Endometrial microvascular endothelial cells (primary cell): Measurements from ENCODE around the gene FAT1. TPM values are rescaled to one million over a fixed set of nuclear protein-coding genes. Genes with fewer than 3 reads are reported as not detected.

Source experiments
- in situ Hi-C: cut with HindIII; loops from 2 replicates; pipeline ENCODE4 v1.10.0; 2017; ENCODE audit warnings: low sequenced_read_pairs, low pct_unique_long_range_greater_than_20kb; ENCODE audit errors: inconsistent ontology term
- total RNA-seq: library from RNA; depleted of rRNA; stranded (reverse); fragments of >200 nt; gene quantifications from one replicate; pipeline ENCODE4 v1.2.3, GENCODE V29; 2015; ENCODE audit errors: inconsistent ontology term

The FAT1 gene
- total RNA-seq, 1 donor from 2014 or later = 5.7 TPM

DNA sequence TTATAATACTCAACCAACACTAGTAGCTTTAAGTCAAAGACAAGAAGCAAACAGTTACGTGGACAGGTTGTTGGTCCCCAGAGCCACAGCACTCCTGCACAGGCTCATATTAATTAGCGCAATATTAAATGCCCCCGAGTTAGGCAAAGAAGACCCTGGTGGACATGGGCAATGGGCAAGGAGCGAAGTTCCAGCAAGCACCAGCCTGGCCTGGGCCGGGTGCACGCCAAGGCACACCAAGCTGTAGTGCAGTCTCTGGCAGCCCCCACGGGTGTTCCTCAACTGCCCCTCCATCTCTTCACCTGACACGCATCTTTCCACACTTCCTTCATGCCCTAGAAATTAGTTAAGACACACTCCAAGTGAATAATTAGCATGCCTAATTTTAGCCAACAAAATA lies 20.1 kb downstream of the FAT1 start:
- in situ Hi-C loops = no loop called here

DNA sequence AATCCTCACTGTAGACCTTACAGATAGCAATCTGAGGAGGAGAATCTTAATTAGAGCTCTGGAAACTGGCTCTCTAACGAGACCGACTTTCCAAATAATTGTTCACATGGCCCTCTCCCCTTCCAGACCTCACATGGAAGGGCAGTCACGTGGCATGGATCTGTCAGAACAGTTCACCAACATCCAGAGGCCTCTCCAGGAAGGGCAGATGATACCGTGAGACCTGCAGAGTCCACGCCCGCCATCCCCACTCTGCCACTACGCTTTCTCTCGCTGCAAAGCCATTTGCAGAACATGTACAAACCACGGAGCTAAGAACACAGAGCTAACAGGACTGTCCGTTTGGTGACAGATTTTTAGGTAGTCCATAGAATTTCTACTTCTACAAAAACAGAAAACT lies 20.7 kb downstream of the FAT1 start:
- in situ Hi-C loops = no loop called here

DNA sequence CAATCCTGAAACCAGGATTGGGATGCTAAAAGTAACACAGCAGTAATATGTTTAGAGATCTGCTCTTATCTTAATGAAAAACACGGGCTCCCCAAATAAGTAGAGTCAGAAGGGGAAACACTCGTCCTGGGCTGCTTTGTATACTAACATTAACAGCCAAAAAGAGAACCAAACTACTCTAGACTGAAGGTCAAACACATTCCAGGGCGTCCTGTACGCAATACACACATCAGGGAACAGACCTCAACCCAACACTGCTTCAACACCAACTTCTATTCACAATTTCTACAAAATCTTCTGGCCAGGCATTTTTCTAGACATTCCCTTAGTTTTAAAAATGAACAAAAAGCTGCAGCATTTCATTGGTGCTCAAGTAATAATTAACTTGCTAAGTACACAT lies 21.4 kb downstream of the FAT1 start:
- in situ Hi-C loops = no loop called here

DNA sequence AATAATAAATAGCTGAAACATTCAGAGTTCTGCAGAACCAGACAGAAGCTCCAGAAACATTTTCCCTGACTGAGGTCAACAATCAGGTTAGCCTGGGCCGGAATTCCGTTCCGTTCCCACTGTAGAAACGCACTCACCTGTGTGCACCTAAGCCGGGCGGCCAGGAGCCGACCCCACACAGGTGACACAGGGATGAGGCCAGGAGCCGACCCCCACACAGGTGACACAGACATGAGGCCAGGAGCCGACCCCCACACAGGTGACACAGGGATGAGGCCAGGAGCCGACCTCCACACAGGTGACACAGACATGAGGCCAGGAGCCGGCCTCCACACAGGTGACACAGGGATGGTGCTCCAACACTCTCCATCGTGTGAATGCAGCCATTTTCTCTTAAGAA lies 21.9 kb downstream of the FAT1 start:
- in situ Hi-C loops = no loop called here

DNA sequence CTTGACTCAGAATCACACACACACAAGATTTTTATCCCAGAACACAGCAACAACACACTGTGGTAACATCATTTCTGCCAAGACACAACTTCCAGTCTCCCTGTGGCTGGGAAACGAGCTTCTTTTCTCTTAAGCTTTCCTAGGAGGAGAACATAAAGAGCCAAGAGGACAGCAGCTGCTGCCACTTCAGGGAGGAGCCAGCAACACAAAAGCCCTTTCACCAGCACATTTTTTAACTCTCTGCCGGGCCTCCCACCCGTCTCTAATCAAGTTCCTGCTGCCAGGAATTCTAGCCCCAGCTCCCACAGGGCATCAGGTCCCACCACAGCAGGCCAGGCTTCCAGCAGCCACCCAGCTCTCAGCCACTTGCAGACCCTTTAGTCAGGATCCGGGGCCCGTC lies 22.4 kb downstream of the FAT1 start:
- in situ Hi-C loops = no loop called here

DNA sequence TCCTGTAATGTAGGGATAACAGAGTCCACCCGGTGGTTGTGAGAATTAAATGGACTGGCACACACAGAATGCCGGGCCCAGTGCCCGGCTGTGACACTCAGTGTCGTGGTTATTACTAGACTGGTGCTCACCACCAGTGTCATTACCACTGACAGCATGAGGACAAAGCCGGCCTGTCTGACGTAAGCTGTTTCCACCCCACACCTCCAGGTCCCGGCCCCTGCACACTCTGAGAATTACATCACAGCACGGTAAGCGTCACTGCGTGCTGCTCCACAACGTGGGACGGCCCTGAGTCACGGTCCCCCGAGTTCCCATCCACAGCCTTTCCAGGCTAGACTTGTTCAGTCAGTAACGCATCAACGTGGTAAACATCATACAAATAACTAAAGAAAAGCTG lies 22.9 kb downstream of the FAT1 start:
- in situ Hi-C loops = no loop called here

DNA sequence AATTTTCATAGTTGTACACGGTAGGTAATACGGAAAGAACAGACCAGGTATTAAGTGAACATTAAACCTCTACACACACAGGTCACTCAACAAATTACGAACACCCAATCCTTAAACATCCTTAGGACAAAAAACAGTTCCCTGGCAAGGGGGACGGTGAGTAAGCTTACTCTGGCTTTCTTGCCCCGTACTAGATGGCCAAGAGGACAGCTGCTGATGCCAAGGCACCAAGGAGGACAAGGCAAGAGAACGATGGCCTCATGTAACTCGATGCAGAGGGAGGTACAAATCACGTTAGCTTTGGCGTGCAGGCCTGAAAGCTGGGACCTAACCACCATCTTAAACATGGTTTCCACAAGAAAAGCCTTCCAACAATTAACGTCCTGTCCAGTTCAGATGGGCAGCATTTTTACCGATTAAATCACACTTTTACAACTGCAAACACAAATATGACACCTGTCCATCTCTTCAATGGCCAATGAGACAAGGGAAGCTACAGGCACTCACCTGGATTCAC lies 23.7 kb downstream of the FAT1 start:
- in situ Hi-C loops = no loop called here

DNA sequence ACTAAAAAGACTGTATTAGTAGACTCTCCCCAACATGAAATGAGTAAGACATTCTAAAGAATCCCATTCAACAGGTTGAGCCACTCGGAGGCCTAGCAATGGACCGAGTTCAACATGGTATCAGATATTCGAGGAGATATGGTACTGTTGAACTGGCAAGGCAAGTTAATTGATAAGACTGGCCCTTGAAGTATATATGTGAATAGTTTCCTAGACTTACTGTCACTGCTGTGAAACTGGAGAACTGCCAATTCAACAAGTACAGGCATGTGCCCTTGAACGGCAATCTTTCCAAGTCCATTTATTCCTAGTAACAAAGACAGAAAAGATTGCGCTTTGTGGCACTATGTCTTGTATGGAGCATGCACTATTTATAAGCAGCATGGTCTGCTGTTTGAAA lies 24.4 kb downstream of the FAT1 start:
- in situ Hi-C loops = no loop called here

DNA sequence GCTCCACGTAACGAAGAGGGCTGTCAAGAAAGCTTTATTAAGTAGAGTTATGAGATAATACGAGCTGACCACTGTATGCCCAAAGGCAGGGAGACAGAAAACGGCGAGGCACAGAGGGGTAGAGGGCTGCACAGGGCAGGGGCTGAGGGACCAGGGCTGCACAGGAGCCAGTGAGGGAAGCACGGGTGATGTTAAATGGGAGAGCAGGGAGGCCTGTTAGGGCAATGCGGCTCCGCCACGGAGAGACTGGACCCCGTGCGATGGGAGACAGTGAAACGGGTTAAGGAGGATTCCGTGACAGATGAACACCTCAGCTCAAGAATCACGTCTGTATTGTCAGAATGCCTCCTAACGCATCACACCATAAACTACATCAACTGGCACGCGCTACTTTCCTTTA lies 25.1 kb downstream of the FAT1 start:
- in situ Hi-C loops = no loop called here

DNA sequence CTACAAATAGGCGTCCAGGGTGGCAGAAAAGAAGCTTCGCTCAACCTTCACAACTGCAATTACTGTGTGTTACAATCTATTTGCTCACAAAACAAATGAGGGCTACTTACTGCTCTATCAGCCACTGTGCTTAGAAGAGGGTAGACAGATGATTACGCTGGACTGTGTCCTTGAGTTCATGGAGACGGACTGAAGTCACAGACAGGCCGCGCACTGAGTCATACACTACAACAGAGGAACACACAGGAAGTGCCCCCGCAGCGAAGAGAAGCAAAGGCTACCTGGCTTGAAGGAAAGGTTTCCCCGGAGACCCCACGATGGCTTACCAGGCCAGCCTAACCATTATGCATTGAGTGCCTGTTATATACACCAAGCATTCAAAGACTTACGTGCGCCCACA lies 25.6 kb downstream of the FAT1 start:
- in situ Hi-C loops = no loop called here

DNA sequence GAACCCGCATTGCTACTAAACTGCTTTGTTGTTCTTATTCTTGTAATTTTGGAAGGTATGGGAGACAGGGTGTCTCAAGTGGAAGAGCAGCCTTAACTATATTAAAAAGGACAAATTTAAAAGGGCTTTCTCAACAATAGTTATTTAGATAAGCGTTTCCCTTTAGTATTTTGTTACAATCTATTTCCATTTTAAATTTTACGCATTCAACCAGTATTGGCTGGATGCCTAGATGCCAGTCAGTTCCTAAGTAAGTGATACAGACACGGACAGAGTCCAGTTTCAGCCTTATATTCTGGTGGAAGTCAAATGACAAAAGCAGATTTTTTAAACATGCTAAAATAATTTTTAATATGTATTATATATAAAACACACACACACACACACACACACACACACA lies 28.3 kb downstream of the FAT1 start:
- in situ Hi-C loops = no loop called here

DNA sequence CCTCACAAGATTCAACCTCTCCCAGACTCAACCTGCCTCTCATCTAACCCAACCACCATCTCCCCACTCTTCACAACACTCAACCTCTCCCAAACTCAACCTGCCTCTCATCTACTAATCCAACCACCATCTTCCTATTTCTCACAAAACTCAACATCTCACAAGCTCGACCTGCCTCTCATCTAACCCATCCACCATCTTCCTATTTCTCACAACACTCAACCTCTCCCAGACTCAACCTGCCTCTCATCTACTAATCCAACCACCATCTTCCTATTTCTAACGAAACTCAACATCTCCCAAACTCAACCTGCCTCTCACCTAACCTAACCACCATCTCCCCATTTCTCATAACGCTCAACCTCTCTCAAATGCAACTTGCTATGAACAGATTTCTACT lies 29.8 kb downstream of the FAT1 start:
- in situ Hi-C loops = no loop called here

DNA sequence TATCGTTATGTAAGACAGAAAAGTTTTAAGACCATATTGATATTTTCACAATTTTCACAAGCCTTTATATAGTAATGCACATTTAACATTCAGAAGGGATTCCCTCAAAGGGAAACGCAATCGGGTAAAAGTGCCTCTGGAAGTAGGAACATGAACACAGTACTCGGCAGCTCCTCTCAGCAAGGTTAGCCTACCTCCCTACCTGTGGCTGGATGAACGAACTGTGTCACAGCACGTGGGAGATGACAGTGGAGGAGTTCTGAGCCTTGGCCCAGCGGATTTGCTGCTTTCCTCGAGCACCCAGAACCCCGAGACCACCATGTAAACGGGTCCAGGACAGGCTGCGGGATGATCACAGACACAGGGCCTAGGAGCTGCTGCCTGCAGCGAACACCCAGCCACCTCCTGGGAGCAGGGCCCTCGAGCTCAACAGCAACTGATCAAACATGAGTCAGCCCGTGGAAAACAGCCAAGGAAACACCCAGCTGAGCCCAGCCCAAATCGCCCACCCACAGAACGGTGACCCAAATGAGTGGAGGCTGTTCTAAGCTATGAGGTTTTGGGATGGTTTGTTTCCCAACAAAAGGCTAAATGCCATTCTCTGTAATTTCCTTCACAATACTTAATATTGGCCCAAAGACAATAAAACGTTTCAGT lies 30.4 kb downstream of the FAT1 start:
- in situ Hi-C loops = no loop called here

DNA sequence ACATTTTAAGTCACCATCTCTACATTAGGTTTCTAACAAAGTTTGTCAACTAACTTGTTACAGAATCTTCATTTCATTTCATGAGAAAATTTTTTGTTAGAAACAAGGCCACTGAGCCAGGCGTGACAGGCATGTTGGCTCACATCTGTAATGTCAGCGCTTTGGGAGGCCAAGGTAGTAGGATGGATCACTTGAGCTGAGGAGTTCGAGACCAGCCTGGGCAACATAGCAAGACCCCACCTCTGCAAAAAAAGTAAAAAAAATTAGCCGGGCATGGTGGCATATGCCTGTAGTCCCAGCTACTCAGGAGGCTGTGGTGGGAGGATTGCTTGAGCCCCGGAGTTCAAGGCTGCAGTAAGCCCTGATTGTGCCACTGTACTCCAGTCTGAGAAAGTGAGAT lies 32.3 kb downstream of the FAT1 start:
- in situ Hi-C loops = no loop called here

DNA sequence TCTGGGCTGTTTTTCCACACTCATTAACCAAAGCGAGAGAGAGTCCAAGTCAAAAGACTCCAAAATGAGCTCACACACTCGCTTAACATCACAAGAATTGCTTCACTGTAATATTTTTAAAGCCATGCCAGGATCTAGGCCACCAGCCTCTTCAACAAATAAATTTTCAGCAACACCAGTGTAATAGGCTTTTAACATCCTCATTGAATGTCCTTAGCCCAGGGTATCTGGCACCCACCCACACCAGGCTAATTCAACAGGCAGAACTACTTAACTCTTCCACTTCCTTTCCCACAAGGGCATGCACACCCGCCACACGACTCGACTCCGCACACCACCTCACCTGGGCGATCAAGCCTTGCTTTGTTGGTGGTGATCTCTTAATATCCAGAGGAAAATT lies 34.2 kb downstream of the FAT1 start:
- in situ Hi-C loops = no loop called here

DNA sequence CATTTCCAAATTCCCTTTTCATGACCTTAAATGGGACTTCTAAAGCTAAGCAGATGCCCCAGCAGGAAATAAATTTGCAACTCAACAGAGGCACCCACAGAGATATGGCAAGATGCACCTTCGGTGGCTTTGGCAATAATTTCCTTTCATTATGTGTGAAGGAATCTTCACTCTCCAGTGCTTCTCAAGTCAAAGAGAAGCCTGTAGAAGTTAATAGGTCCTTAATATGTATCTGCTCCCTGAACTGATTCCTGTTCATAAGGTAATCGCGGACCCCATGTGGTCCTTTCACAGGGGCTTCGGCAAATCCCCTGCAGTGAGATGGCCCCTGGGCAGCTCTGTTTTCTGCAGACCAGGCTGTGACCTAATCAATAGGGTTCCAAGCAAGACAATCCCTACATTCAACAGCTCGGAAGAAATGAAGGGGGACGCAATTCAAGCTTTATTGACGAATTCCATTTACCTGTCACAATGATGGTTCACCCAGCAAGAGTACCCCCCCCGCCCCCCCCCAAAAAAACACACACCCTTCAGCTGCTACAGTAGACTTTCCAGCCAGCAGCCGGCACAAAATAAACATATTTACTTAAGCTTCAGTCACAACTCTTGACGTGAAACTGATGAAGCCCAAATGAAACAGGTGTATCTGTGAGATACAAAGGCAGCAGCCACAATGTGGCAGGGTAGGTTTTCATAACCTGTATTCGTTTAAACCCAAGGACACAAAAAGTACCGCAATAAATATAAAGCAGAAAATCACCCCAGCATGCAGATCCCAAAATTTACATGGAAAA lies 35.3 kb downstream of the FAT1 start:
- in situ Hi-C loops = no loop called here

DNA sequence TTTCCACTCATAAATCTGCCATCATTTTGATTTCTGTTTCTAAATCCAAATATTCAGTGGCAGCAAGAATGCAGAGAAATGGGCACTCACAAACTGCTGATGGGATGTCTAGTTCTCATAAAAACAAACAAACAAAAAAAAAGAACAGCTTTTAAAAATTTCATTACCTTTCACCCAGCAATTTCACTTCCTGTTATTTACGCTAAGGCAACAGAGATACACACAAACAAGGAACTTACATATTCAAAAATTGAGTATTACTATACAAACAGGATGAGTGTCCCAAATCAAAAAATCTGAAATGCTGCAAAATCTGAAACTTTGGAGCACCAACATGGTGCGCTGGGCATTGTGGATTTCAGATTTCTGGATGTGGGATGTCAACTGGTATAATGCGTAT lies 36.4 kb downstream of the FAT1 start:
- in situ Hi-C loops = no loop called here

DNA sequence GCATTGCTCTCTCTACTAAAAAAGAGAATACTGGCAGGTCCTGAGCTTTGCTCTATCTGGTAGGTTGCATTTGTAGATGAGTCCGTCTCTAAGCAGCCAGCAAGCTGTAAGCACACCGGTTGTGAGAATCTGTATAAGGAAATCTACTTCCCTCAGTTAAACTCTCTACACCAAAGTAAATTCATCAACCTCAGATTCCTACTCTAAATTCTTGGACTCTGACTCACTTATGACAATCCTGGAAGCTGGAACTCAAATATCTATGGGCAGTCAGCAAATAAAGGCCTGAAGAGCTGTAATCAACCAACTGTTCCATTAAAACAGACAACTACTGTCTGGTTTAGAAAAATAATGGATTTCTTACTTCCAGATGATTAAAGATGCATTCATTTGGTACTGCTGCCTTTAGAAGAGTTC lies 37.9 kb downstream of the FAT1 start:
- in situ Hi-C loops = no loop called here

DNA sequence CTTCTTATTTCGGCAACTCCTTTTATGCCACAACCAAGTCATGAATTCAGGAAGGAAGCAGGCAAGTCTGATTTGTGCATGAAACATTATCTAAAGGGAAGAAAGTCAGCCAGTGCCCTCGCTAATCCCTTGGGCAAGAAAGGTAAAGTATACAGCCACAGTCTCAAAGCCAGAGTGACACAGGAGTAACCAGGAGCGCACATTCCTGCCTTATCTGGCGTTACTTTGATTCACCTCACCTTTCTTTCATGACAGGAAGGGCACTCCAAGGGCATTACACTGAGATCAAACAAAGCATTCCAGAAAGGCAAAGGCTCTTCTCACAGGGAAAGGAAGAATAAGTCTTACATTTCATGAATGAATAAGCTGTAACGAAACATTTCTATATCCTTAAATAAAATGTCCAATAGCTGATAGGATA lies 38.8 kb downstream of the FAT1 start:
- in situ Hi-C loops = no loop called here

DNA sequence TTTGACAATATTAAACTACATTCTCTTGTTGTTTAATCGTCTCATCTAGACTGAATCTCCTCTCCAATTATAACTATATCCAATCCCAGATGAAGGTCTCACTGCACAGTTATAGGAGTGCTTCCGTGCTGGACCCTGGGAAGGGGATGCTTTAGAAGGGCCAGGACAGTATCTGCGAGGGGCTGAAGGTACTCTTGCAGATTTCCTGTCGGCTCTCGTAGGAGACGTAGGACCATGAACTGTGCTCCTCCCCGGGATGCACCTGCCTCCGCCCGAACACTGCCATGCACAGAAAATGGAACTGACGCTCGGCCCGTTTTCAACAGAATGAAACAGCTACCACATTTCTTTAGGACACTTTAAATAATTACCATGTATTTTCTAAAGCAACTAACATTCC lies 39.4 kb downstream of the FAT1 start:
- in situ Hi-C loops = no loop called here
